GM10847 (cell line): Measurements from ENCODE around the gene CCL20.

Experiments used
- POLR2A ChIP-seq: IDR thresholded peaks from 2 replicates; pipeline ENCODE4 v1.6.1; 2011; ENCODE audit not compliant: insufficient read length; ENCODE audit errors: extremely low read depth

CCL20 gene, protein sequence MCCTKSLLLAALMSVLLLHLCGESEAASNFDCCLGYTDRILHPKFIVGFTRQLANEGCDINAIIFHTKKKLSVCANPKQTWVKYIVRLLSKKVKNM

DNA sequence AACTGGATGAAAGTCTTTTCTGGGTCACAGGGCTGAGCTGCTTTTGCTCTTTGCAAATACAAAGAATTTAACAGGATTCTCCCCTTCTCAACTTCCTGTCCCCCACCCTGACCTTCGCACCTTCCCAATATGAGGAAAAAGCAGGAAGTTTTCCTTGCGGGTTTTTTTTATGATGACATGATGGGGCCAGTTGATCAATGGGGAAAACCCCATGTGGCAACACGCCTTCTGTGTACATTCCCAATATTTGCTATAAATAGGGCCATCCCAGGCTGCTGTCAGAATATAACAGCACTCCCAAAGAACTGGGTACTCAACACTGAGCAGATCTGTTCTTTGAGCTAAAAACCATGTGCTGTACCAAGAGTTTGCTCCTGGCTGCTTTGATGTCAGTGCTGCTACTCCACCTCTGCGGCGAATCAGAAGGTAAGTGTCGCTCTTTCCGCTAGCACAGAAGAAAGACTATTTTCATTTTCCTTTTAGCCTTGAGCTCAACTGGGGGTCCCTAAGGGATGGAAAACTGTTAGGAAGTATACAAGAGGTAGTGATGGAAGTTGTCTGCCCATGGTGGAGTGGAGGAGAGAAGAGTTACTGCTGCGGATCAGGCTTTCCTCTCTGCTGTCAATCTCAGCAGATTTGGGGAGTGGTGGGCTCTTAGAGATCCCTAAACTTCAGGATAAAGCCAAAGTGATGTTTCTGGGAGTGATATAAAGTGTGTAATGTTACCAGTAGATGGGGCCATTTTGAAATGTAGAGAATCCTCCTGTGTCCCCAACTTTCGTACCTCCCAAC lies at the start of gene CCL20:
Gene CCL20, plus strand, starts transcription at position 281 of the 792 bp plus-strand sequence. Its CDS starts 70 bp downstream, at position 351.
- no peak for TF ChIP-seq POLR2A

DNA sequence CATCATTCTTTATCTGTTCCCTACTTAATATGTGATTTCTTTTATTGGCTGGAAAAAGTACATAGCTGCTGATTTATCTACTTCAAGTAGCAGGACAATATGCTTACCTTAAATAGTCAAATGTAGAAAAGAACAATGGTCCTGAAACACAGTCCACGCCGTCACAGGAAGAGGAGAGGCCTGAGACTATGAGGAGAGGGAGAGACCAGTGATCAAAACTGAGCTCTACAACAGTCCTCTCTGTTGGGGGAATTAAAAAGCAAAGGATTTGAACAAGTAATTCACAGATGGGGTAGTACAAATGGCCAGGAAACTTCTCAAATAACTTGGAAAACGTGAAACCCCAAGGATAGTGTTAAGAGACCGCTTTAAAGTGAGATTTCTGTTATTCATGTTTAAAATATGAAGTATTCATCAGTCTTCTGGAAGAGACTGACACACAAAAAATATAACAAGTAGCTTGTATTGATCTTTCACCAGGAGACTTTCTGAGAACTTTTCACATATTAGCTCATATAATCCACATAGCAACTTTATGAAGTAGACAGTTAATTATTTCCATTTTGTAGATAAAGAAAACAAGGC lies 47.8 kb upstream of the CCL20 start:
- no peak for TF ChIP-seq POLR2A

DNA sequence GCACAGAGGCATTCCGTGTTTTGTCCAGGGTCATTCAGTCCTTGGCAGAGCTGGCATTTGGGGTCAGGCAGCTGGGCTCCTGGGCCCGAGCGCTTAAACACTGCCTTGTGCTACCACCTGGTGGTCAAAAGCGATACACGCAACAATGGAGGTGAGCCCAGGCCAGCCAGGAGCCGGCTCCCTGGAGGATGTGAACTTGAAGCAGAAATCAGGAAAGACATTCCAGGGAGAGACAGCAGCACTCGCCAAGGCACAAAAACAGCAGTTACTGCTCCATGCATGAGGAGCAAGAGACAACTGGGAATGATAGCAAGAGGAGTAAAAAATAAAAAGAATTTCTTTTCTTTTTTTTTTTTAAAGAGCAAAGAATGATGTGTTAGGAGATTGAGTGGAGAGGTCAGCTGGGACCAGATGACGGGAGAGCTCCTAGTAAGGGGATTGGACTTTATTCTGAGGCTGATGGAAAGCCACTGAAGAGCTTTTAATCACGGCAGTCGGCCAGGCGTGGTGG lies 47.2 kb upstream of the CCL20 start:
- no peak for TF ChIP-seq POLR2A

DNA sequence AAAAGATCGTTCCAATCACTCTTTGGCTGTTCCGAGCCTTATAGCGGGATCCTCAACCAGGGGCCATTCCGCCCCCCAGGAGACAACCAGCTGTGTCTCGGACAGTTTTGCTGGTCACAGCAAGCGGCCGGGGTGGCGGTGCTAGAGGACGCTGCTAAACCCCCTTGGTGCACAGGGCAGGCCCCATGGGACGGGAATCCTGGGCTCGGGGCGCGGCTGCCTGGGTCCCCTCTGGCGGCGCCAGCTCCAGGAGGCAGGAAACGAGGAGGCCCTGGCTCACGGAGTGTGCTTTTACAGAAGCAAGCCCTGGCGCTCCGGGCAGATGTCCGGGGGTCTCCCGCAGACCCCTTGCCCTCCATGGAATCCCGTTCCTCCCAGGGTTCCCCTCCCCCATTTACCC lies 45.8 kb upstream of the CCL20 start:
- no peak for TF ChIP-seq POLR2A

DNA sequence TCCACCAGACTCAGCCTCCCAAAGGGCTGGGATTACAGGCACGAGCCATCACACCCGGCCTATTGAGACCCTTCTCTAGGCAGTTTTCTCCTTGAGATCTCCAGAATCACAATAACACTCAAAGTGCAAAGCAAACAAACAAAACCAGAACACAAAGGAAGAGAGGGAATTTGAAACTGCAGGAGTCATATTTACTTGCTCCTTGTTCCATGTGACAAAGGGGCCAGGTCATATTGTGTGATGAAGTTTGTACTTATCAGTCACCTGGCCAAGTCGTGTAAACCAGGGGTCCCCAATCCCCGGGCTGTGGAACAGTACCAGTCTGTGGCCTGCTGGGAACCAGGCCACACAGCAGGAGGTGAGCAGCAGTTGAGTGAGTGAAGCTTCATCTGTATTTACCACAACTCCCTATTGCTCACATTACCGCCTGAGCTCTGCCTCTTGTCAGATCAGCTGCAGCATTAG lies 41.4 kb upstream of the CCL20 start:
- TF ChIP-seq POLR2A = no peak

DNA sequence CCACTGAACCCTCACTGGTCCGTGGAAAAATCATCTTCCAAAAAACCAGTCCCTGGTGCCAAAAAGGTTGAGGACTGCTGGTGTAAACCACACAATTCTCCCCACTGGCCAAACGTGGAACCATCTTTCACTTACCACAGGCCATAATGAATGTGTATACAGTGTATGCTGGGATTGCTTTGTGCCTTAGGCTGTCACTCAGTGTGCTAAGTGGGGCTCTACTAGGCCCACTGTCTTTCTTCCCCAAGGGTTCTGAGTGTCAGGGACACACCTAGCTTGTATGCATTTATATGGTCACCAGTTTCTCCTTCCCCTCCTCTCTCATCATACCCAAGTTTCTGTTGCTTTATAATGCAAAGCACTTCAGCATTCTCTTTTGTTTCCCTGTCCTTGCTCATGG lies 40.7 kb upstream of the CCL20 start:
- TF ChIP-seq POLR2A = no peak

DNA sequence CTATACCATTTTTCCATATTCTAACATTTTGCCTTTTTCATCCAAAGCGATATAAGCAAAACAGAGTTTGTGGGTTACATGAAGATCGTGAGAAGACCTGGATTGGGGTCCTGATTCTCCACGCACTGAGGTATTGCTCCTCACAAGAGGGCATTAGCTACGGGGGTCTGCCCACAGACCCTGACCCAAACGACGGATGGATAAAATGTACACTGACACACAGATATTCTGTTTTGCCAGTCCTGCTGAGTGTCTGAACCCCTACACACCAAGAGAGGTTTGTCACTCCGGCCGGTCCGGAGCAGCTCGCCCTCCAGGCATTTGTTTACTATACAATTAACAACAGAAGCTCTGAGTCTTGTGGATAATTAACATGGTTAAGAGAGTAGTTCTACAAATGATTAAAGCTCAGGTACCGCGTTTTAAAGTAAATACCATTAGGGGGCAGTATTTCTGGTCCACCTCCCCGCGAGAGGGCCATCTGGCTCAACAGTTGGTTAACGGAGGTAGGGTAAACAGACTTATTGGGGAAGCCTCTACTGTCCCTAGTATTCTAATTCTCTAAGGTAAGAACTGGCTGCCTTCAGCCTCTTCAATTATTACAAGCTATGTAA lies 39.5 kb upstream of the CCL20 start:
- no peak for TF ChIP-seq POLR2A

DNA sequence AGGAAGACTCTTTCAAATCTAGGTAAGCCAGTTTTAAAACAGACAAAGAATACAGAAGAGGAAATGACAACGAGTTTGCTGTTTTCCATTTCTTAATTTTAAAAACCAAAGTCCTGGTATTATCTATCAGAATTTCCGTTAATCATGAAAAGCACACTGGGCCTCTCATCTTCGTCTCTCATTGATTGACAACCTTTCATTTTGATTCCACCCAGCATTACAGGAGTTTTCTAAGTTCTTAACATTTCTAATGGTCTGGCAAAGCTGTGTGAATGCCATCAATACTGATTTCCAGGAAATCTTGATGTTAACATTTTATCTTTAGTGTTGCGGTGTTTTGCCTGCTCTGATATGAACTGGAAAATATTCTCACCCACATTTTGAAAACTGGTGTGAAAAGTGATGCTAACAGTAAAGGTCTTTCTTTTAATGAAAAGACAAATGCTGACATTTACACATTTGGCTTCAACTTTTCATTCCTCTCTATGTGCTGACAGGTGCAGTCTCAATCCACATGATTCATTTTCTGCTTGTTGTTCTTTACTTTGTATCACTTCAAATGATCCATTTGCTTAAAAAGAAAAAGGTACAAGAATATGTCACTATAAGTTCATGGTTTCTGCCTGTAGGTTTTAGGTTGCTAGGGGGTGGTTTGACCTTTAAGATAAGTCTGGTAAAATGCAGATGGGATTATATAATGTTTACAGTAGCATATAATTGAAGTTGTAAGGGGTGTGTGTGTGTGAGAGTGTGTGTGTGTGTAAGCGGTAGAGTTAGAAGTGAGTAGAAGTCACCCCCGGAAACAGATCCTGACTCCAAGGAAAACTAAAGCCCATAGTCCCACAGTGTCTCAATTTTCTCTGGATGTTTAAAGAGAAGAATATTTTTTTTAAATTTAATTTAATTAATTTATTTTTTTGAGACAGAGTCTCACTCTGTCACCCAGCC lies 38.5 kb upstream of the CCL20 start:
- no peak for TF ChIP-seq POLR2A

DNA sequence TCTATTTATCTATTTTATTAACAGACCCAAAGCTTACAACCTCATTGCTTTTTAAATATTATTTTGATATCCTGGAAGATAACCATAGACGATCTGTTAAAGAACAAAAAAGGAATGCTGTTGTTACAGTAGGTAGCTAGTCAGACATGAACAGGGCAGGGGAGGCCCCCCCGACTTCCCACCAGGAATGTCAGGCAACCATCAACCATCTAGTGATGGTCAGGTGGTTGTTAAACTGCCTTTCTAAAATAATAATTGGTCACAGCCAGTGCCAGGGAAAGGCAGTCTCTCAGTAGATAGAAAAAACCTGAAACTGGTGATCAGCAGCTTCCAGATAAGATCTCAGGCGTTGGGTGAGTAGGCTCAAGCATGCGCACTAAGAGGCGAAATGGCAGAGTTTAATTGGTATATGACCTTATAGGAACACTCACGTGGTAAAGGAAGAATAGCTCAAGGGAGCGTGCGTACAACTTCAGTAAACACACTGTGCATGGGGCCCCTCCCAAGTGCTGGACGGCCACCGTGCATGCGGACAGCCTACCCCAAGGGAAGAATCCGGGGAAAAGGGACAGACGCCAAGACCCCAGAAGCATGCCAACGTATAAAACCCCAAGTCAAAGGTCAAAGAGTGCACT lies 32.5 kb upstream of the CCL20 start:
- TF ChIP-seq POLR2A = no peak

DNA sequence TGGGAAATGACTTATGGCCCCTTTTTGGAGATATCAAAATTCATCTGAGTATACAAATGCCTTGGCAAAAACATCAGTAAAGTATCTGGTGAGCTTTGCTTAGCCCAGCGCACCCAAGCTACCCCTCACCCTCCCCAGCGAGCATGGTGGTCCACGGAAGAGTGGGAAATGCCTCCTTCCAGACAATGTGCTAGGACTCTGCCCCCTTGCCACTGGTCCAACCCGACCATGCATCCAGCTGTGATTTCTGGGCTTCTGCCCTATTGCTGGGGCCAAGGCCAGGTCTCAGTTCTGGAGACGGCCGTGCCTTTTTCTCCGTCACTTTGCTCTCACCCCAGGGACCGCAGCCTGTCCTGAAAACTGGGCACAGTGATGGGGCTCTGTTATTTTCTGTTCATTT lies 31.8 kb upstream of the CCL20 start:
- no peak for TF ChIP-seq POLR2A

DNA sequence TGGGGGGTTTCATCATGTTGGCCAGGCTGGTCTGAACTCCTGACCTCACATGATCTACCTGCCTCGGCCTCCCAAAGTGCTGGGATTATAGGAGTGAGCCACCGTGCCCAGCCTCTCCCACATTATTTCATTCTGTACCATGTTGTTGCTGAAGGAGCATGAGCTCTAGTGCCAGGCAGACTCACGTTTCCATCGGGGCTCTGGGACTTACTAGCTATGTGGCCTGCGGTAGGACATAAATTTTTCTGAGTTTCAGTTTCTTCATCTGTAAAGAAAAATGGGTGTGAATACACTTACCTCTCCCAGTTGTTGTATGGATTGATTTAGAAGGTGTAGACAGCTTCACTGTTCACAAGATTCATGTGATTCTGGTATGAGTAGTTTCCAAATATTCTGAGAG lies 30.8 kb upstream of the CCL20 start:
- TF ChIP-seq POLR2A = no peak

DNA sequence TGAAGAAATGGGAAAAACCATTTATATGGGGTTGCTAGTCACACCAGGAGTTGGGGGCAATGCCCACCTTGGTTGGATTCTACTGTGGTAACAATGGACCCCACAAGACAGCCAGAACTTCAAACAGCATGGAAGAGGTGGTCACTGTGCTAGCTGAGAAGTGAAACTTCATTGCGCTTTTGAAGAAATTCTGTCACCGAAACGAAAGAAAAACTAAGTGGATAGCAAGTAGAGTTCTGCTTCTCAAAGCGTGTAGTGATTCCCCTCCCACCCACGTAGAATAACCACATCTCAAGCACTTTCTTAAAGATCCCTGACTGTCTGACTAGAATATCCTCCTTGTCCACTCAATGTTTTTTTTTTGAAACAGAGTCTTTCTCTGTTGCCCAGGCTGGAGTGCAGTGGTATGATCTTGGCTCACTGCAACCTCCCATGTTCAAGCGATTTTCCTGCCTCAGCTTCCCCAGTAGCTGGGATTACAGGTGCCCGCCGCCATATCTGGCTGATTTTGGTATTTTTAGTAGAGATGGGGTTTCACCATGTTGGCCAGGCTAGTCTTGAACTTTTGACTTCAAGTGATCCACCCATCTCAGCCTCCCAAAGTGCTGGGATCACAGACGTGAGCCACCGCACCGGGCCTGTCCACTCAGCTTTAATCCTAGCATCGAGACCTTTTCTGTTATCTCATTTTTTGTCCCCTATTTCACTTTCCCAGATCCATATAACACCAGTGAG lies 30.1 kb upstream of the CCL20 start:
- no peak for TF ChIP-seq POLR2A

DNA sequence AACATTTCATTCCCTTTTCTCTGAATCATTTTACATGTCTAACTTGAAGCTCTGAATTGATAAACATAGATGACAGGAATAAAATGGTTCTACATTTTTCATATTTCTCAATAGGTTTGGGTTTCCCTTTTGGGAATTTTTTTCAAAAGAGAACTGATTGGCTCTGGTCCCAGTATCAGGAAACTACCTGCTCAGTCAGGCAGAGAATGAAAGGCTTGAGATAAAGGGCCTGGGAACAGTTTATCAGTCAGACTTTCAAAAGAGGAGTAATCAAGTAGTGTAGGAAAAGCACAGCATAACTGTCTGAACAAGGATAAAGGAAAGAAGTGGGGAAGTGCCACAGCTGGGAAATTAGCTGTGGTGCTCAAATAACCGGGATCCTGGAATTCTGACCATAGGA lies 28.3 kb upstream of the CCL20 start:
- no peak for TF ChIP-seq POLR2A

DNA sequence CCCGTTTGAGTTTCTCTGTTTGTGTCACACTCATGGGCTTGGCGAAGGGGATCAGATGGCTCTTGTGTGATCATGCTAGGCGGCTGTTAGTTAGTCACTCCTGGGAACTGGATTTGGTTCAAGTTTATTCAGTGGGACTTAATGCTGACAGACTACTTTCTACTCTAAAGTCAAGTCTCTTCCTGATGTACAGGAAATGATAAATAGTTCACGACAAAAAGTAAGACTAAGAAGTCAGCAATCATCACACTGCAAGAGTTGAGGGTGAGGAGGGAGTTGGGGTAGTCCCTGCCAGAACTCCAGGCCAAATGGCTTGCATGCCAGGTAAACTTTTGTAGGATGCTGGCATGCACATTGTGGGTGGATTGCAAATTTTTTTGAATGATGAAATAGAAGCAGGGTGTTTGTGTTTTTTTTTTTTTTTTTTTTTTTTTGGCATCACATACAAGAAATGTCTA lies 25.1 kb upstream of the CCL20 start:
- TF ChIP-seq POLR2A = no peak
